GM23338 (cell line): ENCODE measurements around the gene FSIP1. TPM values are rescaled to one million over a fixed set of nuclear protein-coding genes. Genes with fewer than 3 reads are reported as not detected.

Experiments
- ATAC-seq: fragments of 200-7000 bp; cut with Tn5 transposase; 3 replicates; pipeline ENCODE4 v1.9.1; 2020
- DNase-seq: peaks from one replicate; pipeline ENCODE4 v3.0.0-alpha.2; 2015; ENCODE audit warnings: low spot score
- H2AFZ ChIP-seq: fragments of 200-600 bp; sonication (generic); 2 replicates; pipeline ENCODE4 v1.8.0; 2016; ENCODE audit warnings: antibody characterized with exemption, mild to moderate bottlenecking, moderate library complexity
- H3F3A ChIP-seq: fragments of 200-600 bp; sonication (generic); replicated peaks from 2 replicates; pipeline ENCODE4 v1.8.0; 2017; ENCODE audit warnings: antibody characterized with exemption, mixed run types, low read depth
- H3K27ac ChIP-seq: fragments of 200-600 bp; sonication (generic); 2 replicates; pipeline ENCODE4 v1.6.1; 2016; ENCODE audit warnings: low read depth
- H3K27me3 ChIP-seq: fragments of 200-600 bp; sonication (generic); 2 replicates; pipeline ENCODE4 v1.8.0; 2016; ENCODE audit warnings: mild to moderate bottlenecking, mixed run types, moderate library complexity; ENCODE audit not compliant: insufficient read depth
- H3K36me3 ChIP-seq: fragments of 200-600 bp; sonication (generic); 2 replicates; pipeline ENCODE4 v1.8.0; 2016; ENCODE audit warnings: mild to moderate bottlenecking; ENCODE audit not compliant: insufficient read depth
- H3K4me1 ChIP-seq: fragments of 200-600 bp; sonication (generic); 2 replicates; pipeline ENCODE4 v1.8.0; 2016; ENCODE audit warnings: mild to moderate bottlenecking, moderate library complexity; ENCODE audit not compliant: insufficient read depth
- H3K4me2 ChIP-seq: fragments of 200-600 bp; sonication (generic); 2 replicates; pipeline ENCODE4 v1.7.1; 2017; ENCODE audit warnings: mixed run types
- H3K4me3 ChIP-seq: fragments of 200-600 bp; sonication (generic); 2 replicates; pipeline ENCODE4 v1.6.1; 2016; ENCODE audit warnings: mixed run types
- H3K79me2 ChIP-seq: fragments of 200-600 bp; sonication (generic); replicated peaks from 2 replicates; pipeline ENCODE4 v1.8.0; 2017; ENCODE audit warnings: mild to moderate bottlenecking; ENCODE audit not compliant: insufficient read depth
- H3K9me2 ChIP-seq: fragments of 200-600 bp; sonication (generic); 2 replicates; pipeline ENCODE4 v1.8.0; 2017; ENCODE audit not compliant: insufficient read depth
- H4K20me1 ChIP-seq: fragments of 200-600 bp; sonication (generic); replicated peaks from 2 replicates; pipeline ENCODE4 v1.8.0; 2017; ENCODE audit warnings: mild to moderate bottlenecking; ENCODE audit not compliant: insufficient read depth
- H3K27ac Mint-ChIP-seq: 2 replicates; pipeline ENCODE4 v1.8.0; 2020; ENCODE audit warnings: inconsistent platforms, mild to moderate bottlenecking, moderate library complexity, mixed read lengths
- H3K27me3 Mint-ChIP-seq: 3 replicates; pipeline ENCODE4 v1.8.0; 2022; ENCODE audit warnings: low read depth, mild to moderate bottlenecking, moderate library complexity, mixed read lengths, inconsistent platforms; ENCODE audit not compliant: insufficient read depth, poor library complexity
- H3K36me3 Mint-ChIP-seq: 3 replicates; pipeline ENCODE4 v1.8.0; 2021; ENCODE audit warnings: low read depth, mild to moderate bottlenecking, inconsistent platforms, moderate library complexity, mixed read lengths
- H3K4me1 Mint-ChIP-seq: 3 replicates; pipeline ENCODE4 v1.8.0; 2020; ENCODE audit warnings: mild to moderate bottlenecking, inconsistent platforms, mixed read lengths
- H3K4me3 Mint-ChIP-seq: 3 replicates; pipeline ENCODE4 v1.8.0; 2021; ENCODE audit warnings: moderate library complexity, mild to moderate bottlenecking, inconsistent platforms, mixed read lengths
- H3K9me3 Mint-ChIP-seq: 3 replicates; pipeline ENCODE4 v1.8.0; 2020; ENCODE audit warnings: moderate library complexity, mild to moderate bottlenecking, inconsistent platforms, mixed read lengths
- CTCF ChIP-seq, 2 experiments: fragments of 200-600 bp in 1 of 2; sonication (generic) in 1 of 2; conservative IDR thresholded peaks; 2 replicates each; pipeline versions ENCODE4 v1.5.1 to v1.6.1; 2016 to 2017; ENCODE audit warnings: antibody characterized with exemption in 2 of 2, low read depth in 2 of 2, mild to moderate bottlenecking in 2 of 2, moderate library complexity in 1 of 2
- ETS1 ChIP-seq: IDR thresholded peaks from 2 replicates; pipeline ENCODE4 v1.6.1; 2016; ENCODE audit warnings: antibody characterized with exemption
- EZH2 ChIP-seq: fragments of 200-600 bp; sonication (generic); IDR thresholded peaks from one replicate; pipeline ENCODE4 v1.8.0; 2017; ENCODE audit warnings: antibody characterized with exemption, mild to moderate bottlenecking, low read depth; ENCODE audit not compliant: unreplicated experiment
- JUNB ChIP-seq: IDR thresholded peaks from one replicate; pipeline ENCODE4 v1.6.1; 2016; ENCODE audit warnings: antibody characterized with exemption; ENCODE audit not compliant: unreplicated experiment
- NANOG ChIP-seq: IDR thresholded peaks from 2 replicates; pipeline ENCODE4 v1.6.1; 2016; ENCODE audit warnings: antibody characterized with exemption, borderline replicate concordance
- POLR2AphosphoS5 ChIP-seq: IDR thresholded peaks from 2 replicates; pipeline ENCODE4 v1.6.1; 2016; ENCODE audit warnings: antibody characterized with exemption, low read depth
- STAT1 ChIP-seq: IDR thresholded peaks from one replicate; pipeline ENCODE4 v1.6.1; 2016; ENCODE audit warnings: antibody characterized with exemption; ENCODE audit not compliant: unreplicated experiment
- ZNF114 ChIP-seq: fragments of 250-450 bp; sonication (Bioruptor Pico); IDR thresholded peaks from 2 replicates; pipeline ENCODE4 v1.5.0; 2020; ENCODE audit warnings: mild to moderate bottlenecking, moderate library complexity
- ZNF331 ChIP-seq: fragments of 250-450 bp; sonication (Bioruptor Pico); IDR thresholded peaks from 2 replicates; pipeline ENCODE4 v1.5.0; 2020; ENCODE audit warnings: low read depth, mild to moderate bottlenecking, moderate library complexity
- ZNF462 ChIP-seq: fragments of 250-450 bp; sonication (Bioruptor Pico); IDR thresholded peaks from 2 replicates; pipeline ENCODE4 v1.5.0; 2020; ENCODE audit warnings: mild to moderate bottlenecking, moderate library complexity
- polyA plus RNA-seq: library from polyadenylated mRNA; unstranded; fragments of >200 nt; fragmentation: Nextera tagmentation; extraction: Ambion mirVana; gene quantifications from 2 replicates; pipeline ENCODE4 v1.2.1, GENCODE V29; 2016
- total RNA-seq: library from RNA; depleted of rRNA; stranded (reverse); fragments of >200 nt; shearing (Covaris generic); gene quantifications from 2 replicates; pipeline ENCODE4 v1.2.3, GENCODE V29; 2014

Gene FSIP1
- total and polyA plus RNA-seq, 2 experiments from 2014 or later: 0.92 to 2.1 TPM

- Histone ChIP-seq H4K20me1 (no peaks in the 10 kb centered on the region), H3K4me1 (no peaks in the 10 kb centered on the region), H3K27me3 (no peaks in the 10 kb centered on the region), H3F3A (no peaks in the 10 kb centered on the region), H3K4me2 (no peak overlapping the region), H3K27ac (no peak overlapping the region), H3K4me3 (no peak overlapping the region), H3K36me3 (peaks cover 42% of the 10 kb centered on the region), H3K9me2 (no peaks in the 10 kb centered on the region), H2AFZ (no peak overlapping the region), H3K79me2 (no peaks in the 10 kb centered on the region)
- Mint-ChIP-seq H3K27ac (no peak overlapping the region), H3K4me1 (peaks cover 11% of the 10 kb centered on the region; the same call in 2 of the 3 replicates), H3K27me3 (no peaks in the 10 kb centered on the region), H3K36me3 (peaks cover 40% of the 10 kb centered on the region), H3K4me3 (no peak overlapping the region), H3K9me3 (no peaks in the 10 kb centered on the region)
- DNase-seq (no peak), ATAC-seq (no peak)
- TF ChIP-seq JUNB: no peak
- TF ChIP-seq CTCF (conservative IDR thresholded peaks at IDR 0.05; ENCODE audit: low read depth in 2 of 2): no peak
- no peak for TF ChIP-seq EZH2
- TF ChIP-seq ZNF114 (CRISPR knock-in tag): no peak
These were observed 185.3 kb downstream of the FSIP1 start for GRCh38 chr15:39597336-39597735.

- Histone ChIP-seq H3K4me3 (no peak overlapping the region), H3K79me2 (no peaks in the 10 kb centered on the region), H3K4me1 (no peaks in the 10 kb centered on the region), H3K4me2 (no peak overlapping the region), H3K27ac (peak overlapping the region; percentile 12; the same call in 1 of the 2 replicates), H3K27me3 (no peaks in the 10 kb centered on the region), H2AFZ (no peak overlapping the region), H3K9me2 (no peaks in the 10 kb centered on the region), H3K36me3 (peaks cover 51% of the 10 kb centered on the region), H3F3A (no peaks in the 10 kb centered on the region), H4K20me1 (no peaks in the 10 kb centered on the region)
- no peaks in the 10 kb centered on the region for H3K27me3 Mint-ChIP-seq
- no peak overlapping the region for H3K4me3 Mint-ChIP-seq
- no peaks in the 10 kb centered on the region for H3K9me3 Mint-ChIP-seq
- H3K36me3 Mint-ChIP-seq: peaks cover 47% of the 10 kb centered on the region
- ATAC-seq (no peak), DNase-seq (no peak)
- H3K4me1 Mint-ChIP-seq: peaks cover 11% of the 10 kb centered on the region; the same call in 2 of the 3 replicates
- H3K27ac Mint-ChIP-seq: no peak overlapping the region
- TF ChIP-seq POLR2AphosphoS5 (no peak), ZNF462 (no peak), EZH2 (no peak), STAT1 (no peak), JUNB (no peak), ETS1 (no peak), NANOG (no peak), CTCF (conservative IDR thresholded peaks at IDR 0.05; ENCODE audit: low read depth in 2 of 2) (no peak), ZNF331 (CRISPR knock-in tag) (no peak)
These were observed 186.1 kb downstream of the FSIP1 start for GRCh38 chr15:39596358-39597051.
